Measurements from ENCODE around the gene IGIP.

The IGIP gene

DNA sequence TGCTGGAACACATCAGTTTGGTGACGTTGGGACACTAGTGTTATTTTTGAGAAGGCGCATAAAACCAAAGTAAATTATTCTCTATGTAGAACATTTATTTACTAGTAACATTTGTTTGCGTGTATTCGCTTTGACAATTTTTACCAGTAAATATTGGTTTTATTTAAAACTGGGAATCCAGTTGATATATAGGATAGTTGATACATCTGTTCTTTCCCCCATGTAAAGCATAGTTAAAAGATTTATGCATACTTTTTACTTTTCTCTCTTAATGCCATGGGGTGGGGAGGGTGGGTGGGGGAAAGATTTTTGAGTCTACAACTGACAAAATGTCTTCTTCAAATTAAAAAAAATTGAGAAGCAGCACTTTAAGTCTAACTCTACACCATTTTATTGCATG, at the start of gene IGIP:
Gene IGIP, plus strand, starts transcription at position 301 of the 400 bp plus-strand sequence. CDS start 2,540 bp downstream, outside the sequence.
- no peak for DNase-seq

DNA sequence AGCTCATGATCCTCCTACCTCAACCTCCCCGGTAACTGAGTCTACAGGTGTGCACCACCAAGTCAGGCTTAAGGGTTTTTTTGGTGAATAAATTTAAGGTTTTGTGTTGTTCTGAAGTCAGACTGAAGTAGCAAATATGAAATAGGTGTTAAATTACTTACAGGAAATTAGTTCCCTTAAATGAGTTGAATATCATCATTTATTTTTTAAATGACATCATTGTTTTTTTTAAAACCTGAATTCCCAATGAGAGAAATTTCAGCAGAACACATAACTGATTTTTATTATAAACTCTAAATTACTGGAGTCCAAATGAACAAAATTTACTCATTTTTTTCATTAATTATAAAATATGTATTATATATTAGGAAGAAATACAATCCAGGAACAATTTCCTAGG, 49.6 kb upstream of the IGIP start:
- no peak for DNase-seq

DNA sequence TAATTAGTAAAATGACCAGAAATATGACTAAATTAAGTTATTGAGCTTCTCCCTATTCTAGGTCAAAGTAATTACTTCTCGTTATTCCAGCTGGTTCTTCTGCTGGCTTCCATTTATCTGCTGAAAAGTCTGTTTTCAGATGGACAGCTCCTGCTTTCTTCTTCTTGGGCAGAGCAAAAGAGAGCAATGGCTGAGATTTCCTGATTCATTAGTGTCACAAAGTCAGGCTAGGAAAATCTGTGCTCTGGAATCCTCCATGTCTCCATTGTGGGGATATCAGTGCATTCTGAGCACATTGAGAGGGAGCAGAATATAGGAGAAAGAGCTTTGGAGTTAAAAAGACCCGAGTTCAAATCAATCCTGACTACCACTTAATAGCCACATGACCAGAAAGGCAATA, 48.9 kb upstream of the IGIP start:
- DNase-seq = no peak

DNA sequence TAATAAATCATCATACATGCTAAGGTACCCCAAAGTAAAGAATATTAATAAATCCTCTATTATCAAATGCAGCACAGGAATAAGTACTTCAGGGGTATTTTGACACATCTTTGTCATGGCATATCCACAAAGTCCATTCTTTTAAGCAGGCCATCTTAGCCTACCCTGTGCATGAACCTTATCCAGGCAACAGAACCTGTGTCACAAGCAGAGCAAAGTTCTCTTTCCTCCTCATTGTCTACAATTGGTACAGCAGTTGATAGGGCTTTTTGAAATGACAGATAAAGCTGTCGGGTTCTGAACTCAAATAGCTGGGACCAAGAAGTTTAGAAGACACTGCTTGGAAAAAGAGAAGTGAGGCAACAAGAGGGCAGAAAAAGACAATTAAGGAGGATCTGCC, 42.6 kb upstream of the IGIP start:
- DNase-seq = no peak

DNA sequence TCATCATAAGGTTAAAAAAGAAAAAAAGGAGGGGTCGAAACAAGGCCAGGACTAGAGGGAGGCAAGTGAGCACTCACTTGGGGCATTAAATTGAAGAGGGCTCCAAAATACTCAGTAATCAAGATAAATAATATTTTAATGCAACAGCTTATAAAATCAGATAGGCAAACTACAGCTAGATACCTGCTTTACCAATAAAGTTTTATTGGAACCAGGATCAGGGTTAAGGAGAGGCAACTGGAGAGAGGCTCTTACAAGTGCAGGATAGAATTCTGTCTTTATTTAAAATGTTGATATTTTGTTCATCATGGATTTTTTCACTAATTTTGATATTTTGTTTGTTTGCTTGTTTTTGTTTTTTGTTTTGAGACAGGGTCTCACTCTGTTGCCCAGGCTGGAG, 42.1 kb upstream of the IGIP start:
- no peak for DNase-seq

DNA sequence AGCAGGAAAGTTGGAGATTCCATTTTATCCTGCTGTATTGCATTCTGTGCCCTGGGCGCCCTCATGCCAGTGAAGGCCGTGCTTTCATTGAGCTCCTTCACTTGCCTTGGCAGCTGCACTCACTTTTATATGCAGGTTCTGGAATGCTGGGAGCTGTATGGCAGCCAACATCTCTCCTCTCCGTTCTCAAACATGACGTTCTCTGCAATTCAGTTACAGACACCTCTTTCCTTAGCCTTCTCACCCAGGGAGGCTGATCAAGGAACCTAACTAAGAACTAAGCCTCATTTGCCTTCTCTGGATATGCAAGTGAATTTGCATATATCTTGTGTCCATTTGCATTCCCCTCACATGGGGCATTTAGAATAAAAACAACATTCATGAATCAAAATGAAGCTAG, 41.2 kb upstream of the IGIP start:
- DNase-seq = no peak

DNA sequence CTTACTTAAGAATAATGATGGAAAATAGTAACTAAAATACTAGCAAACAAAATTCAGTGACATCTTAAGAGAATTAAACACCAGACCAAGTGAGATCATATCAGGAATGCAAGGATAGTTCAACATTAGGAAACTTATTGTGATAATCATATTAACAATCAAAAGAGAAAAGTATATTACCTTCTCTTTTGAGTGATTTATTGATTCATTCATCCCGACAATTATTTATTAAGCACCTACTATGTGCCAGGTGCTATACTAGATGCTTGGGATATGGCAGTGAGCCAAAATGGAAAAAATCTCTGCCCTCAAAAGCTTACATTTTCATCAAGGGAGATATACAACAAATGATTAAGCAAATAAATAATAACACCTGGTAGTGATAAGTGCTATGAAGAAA, 35.5 kb upstream of the IGIP start:
- no peak for DNase-seq

DNA sequence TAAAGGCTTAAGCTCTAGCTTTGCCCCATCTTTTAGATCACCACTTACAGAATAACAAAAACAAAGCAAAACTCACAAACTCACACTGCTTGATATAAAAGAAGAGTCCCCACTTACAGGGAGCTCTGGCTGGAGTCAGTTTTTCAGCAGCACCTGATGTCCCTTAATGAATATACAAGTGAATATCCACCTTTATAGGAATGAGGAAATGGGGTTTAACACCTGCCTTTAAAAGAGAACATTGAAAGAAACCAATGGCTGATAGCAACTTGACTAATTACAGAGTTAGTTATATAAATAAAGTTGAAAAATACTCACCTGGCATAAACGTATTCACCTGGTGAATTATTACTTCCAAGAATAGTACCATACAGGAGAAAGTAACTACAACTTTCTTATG, 32.6 kb upstream of the IGIP start:
- no peak for DNase-seq

DNA sequence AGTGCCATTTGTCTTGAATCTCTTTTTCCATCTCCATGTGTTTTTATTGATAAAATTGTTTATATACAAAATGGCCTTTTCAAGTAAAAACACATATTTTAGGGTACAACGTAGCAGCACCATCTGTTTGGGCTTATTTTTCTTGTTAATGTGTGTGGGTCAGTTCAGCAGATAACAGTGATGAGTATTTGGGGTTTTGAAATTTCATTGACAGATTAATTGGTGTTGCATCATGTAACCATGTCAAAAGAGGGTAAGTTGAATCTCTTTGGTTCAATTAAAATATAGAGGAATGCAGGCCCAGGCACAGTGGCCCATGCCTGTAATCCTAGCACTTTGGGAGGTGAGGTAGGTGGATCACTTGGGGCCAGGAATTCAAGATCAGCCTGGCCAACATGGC, 31.9 kb upstream of the IGIP start:
- no peak for DNase-seq

DNA sequence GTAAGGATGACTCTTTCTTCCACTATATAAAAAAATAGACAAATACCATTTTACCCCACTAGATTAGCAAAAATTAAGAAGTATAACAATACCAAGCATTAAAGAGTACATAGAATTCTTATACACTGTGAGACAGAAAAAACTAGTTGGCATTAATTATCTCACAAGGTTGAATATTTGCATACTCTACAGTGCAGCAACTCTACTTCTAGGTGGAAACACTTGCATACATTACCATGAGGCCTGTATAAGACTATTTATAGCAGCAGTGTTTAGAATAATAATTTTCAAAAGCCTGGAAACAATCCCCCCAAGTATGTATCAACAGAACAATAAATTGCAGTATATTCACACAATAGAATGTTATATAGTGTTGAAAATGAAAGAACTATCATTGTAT, 30.8 kb upstream of the IGIP start:
- no peak for DNase-seq

DNA sequence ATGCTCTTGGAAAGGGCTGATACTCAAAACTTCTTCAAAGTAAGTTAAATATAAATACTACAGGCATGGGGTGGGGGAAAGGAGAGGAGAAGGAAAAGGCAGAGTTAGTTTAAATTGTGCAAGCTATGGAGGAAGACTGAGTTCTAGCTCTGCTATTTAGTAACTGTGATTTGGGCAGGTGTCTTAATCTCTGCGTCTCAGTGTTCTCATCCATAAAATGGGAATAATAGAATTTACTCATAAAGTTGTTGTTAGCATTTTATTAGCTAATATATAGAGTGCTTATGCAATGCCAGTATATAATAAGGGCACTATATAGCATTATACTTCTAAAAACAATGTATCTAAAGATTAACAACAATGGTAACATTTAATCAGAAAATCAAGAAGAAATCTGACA, 24.6 kb upstream of the IGIP start:
- no peak for DNase-seq

DNA sequence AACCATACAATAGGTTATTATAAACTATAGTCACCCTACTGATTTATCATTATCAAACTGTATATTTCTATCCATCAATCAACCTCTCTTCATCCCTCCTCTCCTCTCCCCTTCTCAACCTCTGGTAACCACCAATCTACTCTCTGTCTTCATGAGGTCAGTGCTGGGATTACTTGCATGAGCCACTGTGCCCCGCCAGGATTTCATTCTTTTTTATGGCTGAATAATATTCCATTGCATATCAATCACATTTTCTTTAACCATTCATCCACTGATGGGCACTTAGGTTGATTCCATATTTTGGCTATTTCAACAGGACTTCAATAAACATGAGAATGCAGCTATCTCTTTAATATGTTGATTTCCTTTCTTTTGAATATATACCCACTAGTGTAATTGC, 22.6 kb upstream of the IGIP start:
- DNase-seq = no peak

DNA sequence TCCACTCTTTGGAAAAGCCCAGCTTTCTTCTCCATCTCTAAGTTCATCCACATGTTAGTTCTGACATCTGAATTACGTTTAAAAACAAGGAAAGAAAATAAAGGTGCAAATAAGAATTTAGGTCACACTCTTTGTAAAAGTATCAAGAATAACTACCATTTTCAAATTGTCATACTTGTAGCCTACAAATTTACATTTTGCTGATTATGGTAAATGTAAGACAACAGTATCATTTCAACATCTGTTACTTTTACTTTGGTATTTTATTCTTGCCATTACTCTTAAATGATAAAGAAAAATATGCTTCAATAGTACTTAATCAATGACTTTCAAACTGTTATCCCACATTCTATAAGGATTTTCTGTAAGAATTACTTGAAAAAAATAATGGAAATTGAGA, 21.6 kb upstream of the IGIP start:
- no peak for DNase-seq

DNA sequence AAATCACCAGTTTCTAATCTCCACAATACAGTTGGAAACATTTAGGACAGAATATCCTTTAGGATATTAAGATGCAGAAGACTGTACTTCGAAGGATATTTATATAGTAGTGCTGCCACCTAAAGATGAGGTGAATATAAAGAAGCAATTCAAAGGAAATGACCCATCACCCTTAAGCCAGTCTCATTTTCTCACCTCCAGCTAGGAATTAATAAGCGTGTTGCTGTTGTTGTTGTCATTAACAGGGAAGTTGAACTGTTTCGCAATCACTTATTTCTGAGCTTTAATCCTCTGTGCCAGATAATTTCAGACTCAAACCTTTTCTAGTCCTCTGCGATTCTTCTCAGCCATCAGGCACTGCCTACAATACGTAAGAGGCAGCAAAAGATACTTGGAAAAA, 19.6 kb upstream of the IGIP start:
- no peak for DNase-seq

DNA sequence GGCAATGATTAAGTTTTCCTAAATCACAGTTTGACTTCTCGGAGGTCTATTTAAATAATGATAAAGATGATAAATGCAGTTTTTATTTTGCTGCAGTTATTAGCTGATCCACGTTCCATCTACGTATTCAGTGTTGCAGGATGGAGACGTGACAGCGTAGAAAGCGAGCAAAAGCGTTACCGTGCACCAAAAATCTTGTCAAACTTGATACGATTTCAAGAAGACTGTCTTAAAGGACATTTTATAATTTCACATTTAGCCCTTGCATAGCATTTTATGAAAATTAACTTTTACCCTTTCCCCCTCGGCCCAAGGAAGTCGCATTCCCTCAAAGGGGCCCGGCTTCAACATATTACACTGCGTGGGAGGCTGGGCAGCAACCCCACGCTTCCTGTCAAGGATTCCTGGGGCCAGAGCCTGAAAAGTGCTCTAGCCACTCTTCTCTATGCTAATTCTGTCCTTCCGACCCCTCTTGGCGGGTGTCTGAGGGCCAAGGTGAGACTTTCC, 18.9 kb upstream of the IGIP start:
- DNase-seq = no peak

DNA sequence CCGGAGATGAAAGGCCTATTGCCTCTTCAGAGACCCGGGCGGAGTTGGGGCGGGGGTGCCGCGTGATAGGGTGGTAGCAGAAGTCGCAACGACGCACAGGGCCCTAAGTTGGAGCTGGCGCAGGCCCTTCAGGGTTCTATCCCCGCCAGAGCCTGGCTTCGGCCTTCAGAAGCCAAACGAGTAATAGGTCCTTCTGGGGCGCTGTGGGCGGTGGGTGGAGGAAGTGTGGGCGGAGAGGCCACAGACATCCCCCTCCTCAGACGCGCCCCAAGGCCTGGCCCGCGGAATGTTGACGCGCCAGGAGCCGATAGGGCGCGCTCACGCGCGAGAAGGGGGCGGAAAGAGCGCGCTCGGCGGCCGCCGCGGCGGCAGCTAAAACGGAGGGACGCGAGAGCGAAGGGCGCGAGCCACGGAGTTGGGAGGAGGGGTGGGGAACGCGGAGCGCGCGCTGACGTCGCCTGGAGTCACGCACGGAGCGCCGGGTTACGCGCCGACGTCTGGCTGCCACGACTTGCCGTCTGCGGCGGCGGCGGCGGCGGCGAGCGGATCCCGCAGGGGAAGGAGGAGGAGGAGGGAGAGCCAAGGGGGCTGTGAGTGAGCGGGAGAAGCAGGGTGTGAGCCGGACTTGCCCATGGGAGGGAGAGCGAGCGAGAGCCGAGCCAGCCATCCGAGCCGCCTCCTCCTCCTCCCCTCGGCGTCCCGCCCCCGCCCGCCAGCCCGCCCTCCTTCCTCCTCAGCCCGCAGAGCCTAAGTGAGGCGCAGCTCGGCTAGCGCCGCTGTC, 18.2 kb upstream of the IGIP start:
- peak; percentile 77 for DNase-seq

DNA sequence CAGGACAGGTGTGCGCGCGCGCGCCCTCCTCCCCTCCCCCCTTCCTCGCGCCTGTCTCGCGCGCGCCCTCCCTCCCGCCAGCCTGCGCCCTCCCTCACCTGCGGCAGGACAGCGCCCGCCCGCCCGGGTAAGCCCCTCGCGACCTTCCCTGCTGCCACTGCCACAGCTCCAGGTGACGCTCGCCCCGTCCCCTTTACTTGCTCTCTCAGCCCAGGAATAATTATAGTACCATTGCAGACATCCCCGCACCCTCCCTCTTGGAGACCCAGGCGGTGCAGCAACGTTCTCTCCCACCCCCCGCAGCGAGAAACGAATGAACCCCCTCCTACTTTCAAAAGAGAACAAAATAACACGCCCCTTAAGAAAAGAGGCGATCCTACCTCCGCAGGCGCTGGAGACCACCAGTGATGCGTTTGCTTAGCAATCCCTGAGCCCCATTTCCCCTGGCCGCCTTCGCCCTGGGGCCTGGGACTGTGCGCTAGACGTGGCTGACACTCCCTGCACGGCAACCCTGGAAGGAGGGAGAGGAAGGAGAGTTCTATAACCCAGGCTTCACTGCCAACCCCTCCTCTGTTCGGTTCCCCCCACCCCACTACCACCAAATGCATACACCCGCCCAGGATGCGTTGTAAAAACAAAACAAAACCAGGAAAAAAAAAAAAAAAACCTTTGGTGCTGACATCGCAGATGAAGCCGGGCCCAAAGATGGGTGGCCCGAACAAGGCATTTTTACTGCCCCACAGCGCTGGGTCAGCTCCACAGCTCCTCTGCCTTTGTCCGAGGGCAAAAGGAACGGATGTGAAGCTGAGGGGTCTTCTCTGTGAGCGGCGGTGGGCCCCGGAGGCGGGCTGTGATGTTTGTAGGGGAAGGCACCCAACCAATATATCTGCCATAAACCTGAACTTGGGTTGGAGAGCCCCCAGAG, 17.4 kb upstream of the IGIP start:
- DNase-seq = no peak

DNA sequence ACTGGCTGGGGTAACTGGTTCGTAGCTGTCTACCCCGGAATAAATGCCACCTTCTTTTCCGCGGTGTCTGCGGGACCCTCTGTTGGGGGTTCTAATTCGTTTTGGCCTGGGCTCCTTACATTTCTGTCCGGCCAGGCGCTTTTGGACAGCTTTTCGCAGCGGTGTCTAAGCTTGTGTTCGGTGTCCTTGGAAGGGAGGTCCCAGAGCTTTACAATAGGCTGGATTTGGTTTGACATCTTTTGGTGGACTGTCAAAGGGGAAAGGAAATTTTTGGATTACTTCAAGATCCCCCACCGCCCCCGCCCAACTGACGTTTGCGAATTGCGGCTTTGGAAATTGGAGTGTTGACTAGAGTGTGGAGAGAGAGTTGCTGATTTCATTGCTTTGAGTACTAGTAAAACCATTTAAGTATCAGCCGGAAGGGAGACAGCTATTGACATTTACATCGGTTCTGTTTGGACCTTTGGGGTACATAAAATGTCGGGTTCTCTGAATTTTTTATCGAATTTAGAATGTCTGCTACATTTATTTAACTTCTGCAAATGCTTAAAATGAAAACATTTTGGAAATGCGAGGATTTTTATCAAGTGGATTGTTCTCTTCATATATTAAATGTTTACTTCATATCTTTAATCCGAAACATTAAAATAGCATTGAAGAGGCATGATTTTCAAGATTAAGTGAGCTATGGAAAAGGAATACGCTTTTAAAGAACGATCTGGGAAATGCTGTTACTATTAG, 16.5 kb upstream of the IGIP start:
- DNase-seq = no peak

DNA sequence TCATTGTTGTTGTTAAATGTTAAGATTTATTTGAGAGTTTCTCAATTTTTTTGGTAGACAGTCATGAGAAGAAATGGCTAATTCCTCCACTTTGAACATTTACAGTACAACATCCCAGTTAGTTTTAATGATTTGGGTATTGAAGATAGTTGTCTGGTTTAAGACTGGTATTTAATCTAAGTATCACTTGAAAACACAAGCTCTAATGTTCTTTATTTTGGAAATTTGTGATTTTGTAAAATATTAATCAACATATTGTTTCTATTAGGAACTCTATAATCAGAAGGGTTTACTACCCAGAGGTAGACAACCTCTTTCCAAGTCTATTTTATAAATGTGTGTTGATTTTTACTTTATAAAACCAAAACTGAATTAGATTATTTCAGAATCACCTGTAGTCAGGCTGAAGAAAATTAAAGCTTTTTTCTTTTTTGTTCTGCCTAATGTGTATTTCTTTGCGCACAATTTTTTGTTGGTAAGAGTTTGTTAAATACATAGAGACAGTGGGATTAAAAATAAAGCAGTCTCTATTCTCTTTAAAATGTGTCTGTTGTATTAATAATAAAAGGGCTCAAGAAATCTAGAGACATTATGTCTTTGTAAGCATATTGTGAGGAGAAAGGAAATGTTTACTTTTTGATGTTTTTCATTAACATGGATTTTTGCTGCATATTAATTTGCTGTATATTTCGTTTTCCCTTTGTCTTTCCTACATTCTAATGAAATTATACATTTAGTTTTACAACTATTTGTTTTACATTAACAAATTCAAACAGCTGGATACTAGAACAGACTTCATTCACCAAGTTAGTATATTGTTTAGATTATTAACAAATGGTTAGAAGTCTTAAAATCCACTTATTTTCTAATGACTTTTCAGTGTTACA, 15.7 kb upstream of the IGIP start:
- DNase-seq = no peak

DNA sequence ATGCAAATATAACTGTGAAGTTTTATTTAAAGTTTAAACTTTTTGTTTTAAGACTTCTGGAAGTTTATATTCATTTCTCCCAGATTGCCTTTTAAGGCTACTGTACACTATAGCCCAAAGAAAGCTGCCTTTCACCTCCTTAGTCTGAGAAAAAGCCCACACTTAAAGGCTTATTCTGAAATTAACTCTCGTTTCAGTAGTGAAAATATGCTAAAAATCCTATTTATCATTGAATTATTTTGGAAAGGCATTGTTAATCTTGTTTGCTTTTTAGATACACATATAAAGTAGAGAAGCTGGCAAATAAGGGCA, 15.1 kb upstream of the IGIP start:
- no peak for DNase-seq

DNA sequence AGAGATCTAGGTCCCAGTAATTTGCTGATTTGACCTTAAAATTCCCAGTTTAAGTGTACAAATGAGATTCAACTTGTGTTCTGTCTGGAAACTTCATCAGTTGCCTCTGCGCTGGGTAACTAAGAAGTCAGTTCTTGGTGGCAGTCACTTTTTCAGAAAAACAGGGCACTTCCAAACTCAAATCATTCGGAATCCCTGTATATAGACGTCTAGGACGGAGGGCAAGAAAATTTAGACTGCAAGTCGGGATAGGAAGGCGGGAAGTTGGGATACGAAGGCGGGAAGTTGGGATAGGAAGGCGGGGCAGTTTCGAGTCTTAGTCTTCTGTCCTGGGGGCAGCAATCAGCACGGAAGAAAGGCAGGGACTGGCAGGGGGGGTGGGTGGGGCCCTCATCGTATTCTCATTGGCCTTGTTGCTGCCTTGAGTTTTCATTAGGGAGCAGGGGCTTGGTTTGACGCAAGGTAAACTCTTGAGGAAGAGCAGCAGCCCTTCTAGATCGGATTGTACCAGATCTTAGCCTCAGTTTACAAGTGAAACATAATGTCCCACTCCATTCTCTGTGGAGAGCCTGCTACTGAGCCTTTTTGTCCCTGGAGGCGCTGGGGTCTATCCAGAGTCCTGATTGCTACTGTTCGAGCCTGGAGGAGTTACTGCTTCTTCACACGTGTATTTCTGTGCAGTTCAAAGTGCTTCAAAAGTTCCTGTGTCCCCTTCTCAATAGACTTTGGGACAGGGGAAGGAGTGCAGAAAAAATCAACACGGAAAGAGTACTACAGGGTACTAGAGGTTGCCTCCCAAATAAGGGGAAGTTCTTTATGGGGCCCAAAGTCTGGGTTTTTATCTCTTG, 14.5 kb upstream of the IGIP start:
- DNase-seq = no peak

Measured in KG1 (cell line).